PC-3 (cell line): Measurements from ENCODE around the gene ZCCHC2. TPM values are rescaled to one million over a fixed set of nuclear protein-coding genes. Genes with fewer than 3 reads are reported as not detected.

Experiments
- ATAC-seq: fragments of 200-7000 bp; cut with Tn5 transposase; 2 replicates; pipeline ENCODE4 v1.9.1; 2020; ENCODE audit warnings: mild to moderate bottlenecking, moderate library complexity
- BruUV-seq: library from RNA; stranded (reverse); fragments of 400-500 nt; replicated peaks from 2 replicates; lab custom pipeline; 2021; lab: Mats Ljungman, UMichigan
- CTCF ChIA-PET: fragments of 300-600 bp; sonication (Branson Sonifier 250); formaldehyde crosslinking; loops from one replicate; lab custom pipeline; 2022; ENCODE audit warnings: antibody characterized with exemption; lab: Charles Lee
- POLR2A ChIA-PET: fragments of 300-600 bp; sonication (Branson Sonifier 250); formaldehyde crosslinking; loops from one replicate; lab custom pipeline; 2022; ENCODE audit warnings: antibody characterized with exemption; ENCODE audit not compliant: unreplicated experiment; lab: Charles Lee
- DNase-seq: peaks from one replicate; pipeline ENCODE4 v3.0.0-alpha.2; 2015
- H2AFZ ChIP-seq: fragments of 300-600 bp; sonication (generic); 2 replicates; pipeline ENCODE4 v1.6.0; 2016; ENCODE audit warnings: antibody characterized with exemption, low read length
- H3F3A ChIP-seq: fragments of 300-600 bp; sonication (generic); one replicate; pipeline ENCODE4 v1.6.0; 2017; ENCODE audit warnings: antibody characterized with exemption, low read length, control low read depth, mild to moderate bottlenecking; ENCODE audit not compliant: unreplicated experiment
- H3K27ac ChIP-seq: fragments of 300-600 bp; sonication (generic); 2 replicates; pipeline ENCODE4 v1.5.1; 2016; ENCODE audit warnings: mild to moderate bottlenecking, low read length
- H3K27me3 ChIP-seq: fragments of 300-600 bp; sonication (generic); 2 replicates; pipeline ENCODE4 v1.6.1; 2016; ENCODE audit warnings: low read length, mixed read lengths
- H3K36me3 ChIP-seq: fragments of 300-600 bp; sonication (generic); 2 replicates; pipeline ENCODE4 v1.6.1; 2016; ENCODE audit warnings: low read depth, mixed run types, low read length, mixed read lengths
- H3K4me1 ChIP-seq: fragments of 300-600 bp; sonication (generic); 2 replicates; pipeline ENCODE4 v1.5.1; 2016; ENCODE audit warnings: low read length; ENCODE audit not compliant: insufficient read depth
- H3K4me2 ChIP-seq: fragments of 300-600 bp; sonication (generic); 2 replicates; pipeline ENCODE4 v1.6.0; 2016; ENCODE audit warnings: low read length
- H3K4me3 ChIP-seq: fragments of 300-600 bp; sonication (generic); 2 replicates; pipeline ENCODE4 v1.5.1; 2016; ENCODE audit warnings: mild to moderate bottlenecking, low read length, mixed read lengths
- H3K79me2 ChIP-seq: fragments of 300-600 bp; sonication (generic); 2 replicates; pipeline ENCODE4 v1.6.1; 2017; ENCODE audit warnings: low read length, mixed read lengths
- H3K9ac ChIP-seq: fragments of 300-600 bp; sonication (generic); 2 replicates; pipeline ENCODE4 v1.6.0; 2016; ENCODE audit warnings: mild to moderate bottlenecking, low read length
- H3K9me2 ChIP-seq: fragments of 300-600 bp; sonication (generic); replicated peaks from 2 replicates; pipeline ENCODE4 v1.6.1; 2016; ENCODE audit warnings: mixed run types, low read length, mixed read lengths
- H3K9me3 ChIP-seq: fragments of 300-600 bp; sonication (generic); 2 replicates; pipeline ENCODE4 v1.6.1; 2016; ENCODE audit warnings: low read length, mixed read lengths
- H4K20me1 ChIP-seq: fragments of 300-600 bp; sonication (generic); 2 replicates; pipeline ENCODE4 v1.6.1; 2016; ENCODE audit warnings: low read length, mixed read lengths
- EZH2 ChIP-seq: fragments of 300-600 bp; sonication (generic); IDR thresholded peaks from one replicate; pipeline ENCODE4 v1.6.1; 2017; ENCODE audit warnings: antibody characterized with exemption, mild to moderate bottlenecking, low read length; ENCODE audit not compliant: unreplicated experiment
- EZH2phosphoT487 ChIP-seq: fragments of 300-600 bp; sonication (generic); IDR thresholded peaks from 2 replicates; pipeline ENCODE4 v1.6.1; 2018; ENCODE audit warnings: mild to moderate bottlenecking, antibody characterized with exemption, low read length, borderline replicate concordance
- intact Hi-C: fragments of 100-400 bp; cut with micrococcal nuclease; formaldehyde crosslinking; loops from 2 replicates; pipeline ENCODE4 v1.9.0; 2023
- total RNA-seq: library from RNA; depleted of rRNA; stranded (reverse); fragments of >200 nt; gene quantifications from 2 replicates; pipeline ENCODE4 v1.2.3, GENCODE V29; 2014
- TF ChIP-seq, protein P1 (sequence below): fragments of 300-600 bp; sonication (generic); conservative IDR thresholded peaks from 2 replicates; pipeline ENCODE4 v1.5.1; 2017; ENCODE audit warnings: antibody characterized with exemption, low read depth, mild to moderate bottlenecking, low read length

Gene ZCCHC2
- total RNA-seq, 1 experiment from 2014 or later: 17.3 TPM

DNA sequence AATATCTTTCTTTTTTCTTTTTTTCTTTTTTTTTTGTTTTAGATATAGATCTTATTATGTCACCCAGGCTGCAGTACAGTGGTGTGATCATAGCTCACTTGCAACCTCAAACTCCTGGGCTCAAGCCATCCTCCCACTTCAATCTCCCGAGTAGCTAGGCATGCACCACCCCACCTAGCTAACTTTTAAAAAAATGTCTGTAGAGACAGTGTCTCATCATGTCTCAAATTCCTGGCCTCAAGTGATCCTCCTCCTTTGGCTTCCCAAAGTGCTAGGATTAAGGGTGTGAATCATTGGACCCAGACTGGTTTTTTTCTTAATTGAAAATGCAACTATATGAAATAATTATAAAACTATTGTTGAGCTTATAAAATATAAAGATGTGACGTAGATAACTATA is 9.8 kb upstream of the ZCCHC2 start:
- no TSS peak for BruUV-seq
- peaks cover 17% of the 10 kb centered on the region for H3K9me3 ChIP-seq
- H3K79me2 ChIP-seq: no peaks in the 10 kb centered on the region
- CTCF ChIA-PET: no interaction called here
- intact Hi-C loops: no loop called here
- POLR2A ChIA-PET: no interaction called here
- H3F3A ChIP-seq: no peaks in the 10 kb centered on the region
- no peak for ATAC-seq
- no peaks in the 10 kb centered on the region for H3K9me2 ChIP-seq
- no peaks in the 10 kb centered on the region for H3K4me1 ChIP-seq
- H3K9ac ChIP-seq: no peak overlapping the region
- no peak for TF ChIP-seq EZH2
- TF ChIP-seq EZH2phosphoT487: no peak
- TF ChIP-seq, protein P1, sequence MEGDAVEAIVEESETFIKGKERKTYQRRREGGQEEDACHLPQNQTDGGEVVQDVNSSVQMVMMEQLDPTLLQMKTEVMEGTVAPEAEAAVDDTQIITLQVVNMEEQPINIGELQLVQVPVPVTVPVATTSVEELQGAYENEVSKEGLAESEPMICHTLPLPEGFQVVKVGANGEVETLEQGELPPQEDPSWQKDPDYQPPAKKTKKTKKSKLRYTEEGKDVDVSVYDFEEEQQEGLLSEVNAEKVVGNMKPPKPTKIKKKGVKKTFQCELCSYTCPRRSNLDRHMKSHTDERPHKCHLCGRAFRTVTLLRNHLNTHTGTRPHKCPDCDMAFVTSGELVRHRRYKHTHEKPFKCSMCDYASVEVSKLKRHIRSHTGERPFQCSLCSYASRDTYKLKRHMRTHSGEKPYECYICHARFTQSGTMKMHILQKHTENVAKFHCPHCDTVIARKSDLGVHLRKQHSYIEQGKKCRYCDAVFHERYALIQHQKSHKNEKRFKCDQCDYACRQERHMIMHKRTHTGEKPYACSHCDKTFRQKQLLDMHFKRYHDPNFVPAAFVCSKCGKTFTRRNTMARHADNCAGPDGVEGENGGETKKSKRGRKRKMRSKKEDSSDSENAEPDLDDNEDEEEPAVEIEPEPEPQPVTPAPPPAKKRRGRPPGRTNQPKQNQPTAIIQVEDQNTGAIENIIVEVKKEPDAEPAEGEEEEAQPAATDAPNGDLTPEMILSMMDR: no peak
- H3K27ac ChIP-seq: no peak overlapping the region
- H2AFZ ChIP-seq: no peak overlapping the region
- H3K4me3 ChIP-seq: no peak overlapping the region
- H3K36me3 ChIP-seq: peaks cover 7% of the 10 kb centered on the region; the same call in 1 of the 2 replicates
- no peak overlapping the region for H3K4me2 ChIP-seq
- no peak for DNase-seq
- no peaks in the 10 kb centered on the region for H4K20me1 ChIP-seq
- H3K27me3 ChIP-seq: no peaks in the 10 kb centered on the region

DNA sequence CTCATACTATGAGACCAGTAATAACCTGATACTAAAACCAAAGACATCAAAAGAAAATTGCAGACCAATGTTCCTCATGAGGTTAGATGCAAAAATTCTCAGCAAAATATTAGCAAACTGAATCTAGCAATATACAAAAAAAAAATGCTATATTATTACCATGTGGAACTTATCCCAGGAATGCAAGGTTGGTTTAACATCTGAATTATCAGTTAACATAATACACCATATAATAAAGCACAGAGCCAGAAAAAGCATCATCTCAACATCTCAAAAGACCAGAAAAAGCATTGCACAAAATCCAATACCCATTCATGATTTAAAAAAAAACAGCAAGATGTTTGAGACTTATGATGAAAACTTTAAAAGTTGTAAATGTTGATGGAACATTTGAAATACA is 8.3 kb upstream of the ZCCHC2 start:
- Histone ChIP-seq H4K20me1 (no peaks in the 10 kb centered on the region), H3K4me2 (no peak overlapping the region), H3K4me1 (peaks cover 8% of the 10 kb centered on the region; the same call in 1 of the 2 replicates), H3K27me3 (no peaks in the 10 kb centered on the region), H3K9me3 (peaks cover 17% of the 10 kb centered on the region), H3K27ac (no peak overlapping the region), H3K4me3 (no peak overlapping the region), H3K9ac (no peak overlapping the region), H3K36me3 (peaks cover 7% of the 10 kb centered on the region; the same call in 1 of the 2 replicates), H3K9me2 (no peaks in the 10 kb centered on the region), H2AFZ (no peak overlapping the region), H3F3A (no peaks in the 10 kb centered on the region), H3K79me2 (no peaks in the 10 kb centered on the region)
- ChIA-PET POLR2A (no interaction called here), CTCF (no interaction called here)
- intact Hi-C loops: no loop called here
- ATAC-seq: no peak
- BruUV-seq: no TSS peak
- TF ChIP-seq EZH2phosphoT487: no peak
- TF ChIP-seq, protein P1: no peak
- TF ChIP-seq EZH2: no peak
- no peak for DNase-seq

DNA sequence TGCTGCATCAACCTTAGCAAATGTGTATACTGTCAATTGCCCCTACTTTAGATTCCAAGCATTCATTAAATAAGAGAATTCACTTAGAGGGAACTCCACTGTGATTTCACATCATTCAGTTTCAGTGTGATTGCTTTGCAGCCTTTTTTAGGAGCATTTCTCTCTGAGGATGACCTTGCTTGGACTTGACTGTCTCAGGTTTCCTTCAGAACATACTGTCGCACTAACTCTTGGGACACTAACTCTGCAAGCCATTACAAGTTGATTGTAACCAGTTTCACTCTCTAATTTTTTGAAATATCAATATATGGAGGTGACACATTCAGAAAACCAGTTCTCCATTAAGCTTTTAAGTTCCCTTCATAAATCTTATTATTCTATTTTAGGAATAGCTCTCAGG is 6.6 kb upstream of the ZCCHC2 start:
- H3K36me3 ChIP-seq: peaks cover 7% of the 10 kb centered on the region; the same call in 1 of the 2 replicates
- H3K79me2 ChIP-seq: peaks cover 8% of the 10 kb centered on the region
- ChIA-PET POLR2A (no interaction called here), CTCF (no interaction called here)
- H3K27ac ChIP-seq: no peak overlapping the region
- no peaks in the 10 kb centered on the region for H4K20me1 ChIP-seq
- ATAC-seq: no peak
- no peak overlapping the region for H3K9ac ChIP-seq
- H3K9me3 ChIP-seq: peaks cover 17% of the 10 kb centered on the region
- no peak overlapping the region for H3K4me2 ChIP-seq
- BruUV-seq: no TSS peak
- no peaks in the 10 kb centered on the region for H3K9me2 ChIP-seq
- DNase-seq: no peak
- intact Hi-C loops: no loop called here
- H3K4me3 ChIP-seq: no peak overlapping the region
- TF ChIP-seq EZH2phosphoT487: no peak
- TF ChIP-seq, protein P1: no peak
- TF ChIP-seq EZH2: no peak
- no peaks in the 10 kb centered on the region for H3F3A ChIP-seq
- peaks cover 15% of the 10 kb centered on the region for H3K4me1 ChIP-seq
- no peak overlapping the region for H2AFZ ChIP-seq
- H3K27me3 ChIP-seq: no peaks in the 10 kb centered on the region
